ENCODE data around the gene ALCAM.

The ALCAM gene

GRCh38 chr3:105539897-105540296 is 173.2 kb downstream of the ALCAM start:
- Histone ChIP-seq H2BK120ac (ENCODE audit: insufficient read depth, low read length, poor library complexity) (no peak overlapping the region), H2BK12ac (ENCODE audit: low read length) (no peak overlapping the region), H3K9ac (ENCODE audit: low read length) (no peak overlapping the region), H4K91ac (ENCODE audit: low read depth, low read length) (no peak overlapping the region), H3K27me3 (ENCODE audit: insufficient read depth, low read length) (no peaks in the 10 kb centered on the region), H3K4me1 (ENCODE audit: control insufficient read depth in 1 of 2, insufficient read depth in 2 of 2, low read length in 2 of 2) (no peaks in the 10 kb centered on the region), H3K14ac (ENCODE audit: low read length) (no peak overlapping the region), H3K4me3 (ENCODE audit: low read depth, low read length) (no peak overlapping the region), H3K36me3 (ENCODE audit: control insufficient read depth in 1 of 2, insufficient read depth in 2 of 2, low read length in 2 of 2) (no peaks in the 10 kb centered on the region), H3K4me2 (ENCODE audit: low read length) (no peak overlapping the region), H3K79me2 (ENCODE audit: control insufficient read depth, insufficient read depth, low read length, poor library complexity) (no peaks in the 10 kb centered on the region), H2BK5ac (ENCODE audit: low read depth, low read length, poor library complexity) (no peak overlapping the region), H4K12ac (ENCODE audit: low read depth, low read length) (no peak overlapping the region), H2AFZ (ENCODE audit: insufficient read depth, low read length, poor library complexity) (no peak overlapping the region), H4K8ac (ENCODE audit: low read depth, low read length) (no peak overlapping the region), H3K9me3 (ENCODE audit: insufficient read depth, low read depth, low read length) (no peaks in the 10 kb centered on the region), H3K23ac (ENCODE audit: low read length) (no peak overlapping the region), H2AK5ac (ENCODE audit: low read length) (no peak overlapping the region), H3K79me1 (ENCODE audit: low read length) (no peaks in the 10 kb centered on the region), H3K18ac (ENCODE audit: low read length) (no peak overlapping the region), H3K27ac (ENCODE audit: low read depth, low read length) (no peak overlapping the region), H3K4ac (ENCODE audit: low read depth, low read length) (no peak overlapping the region)
- peak; percentile 67 to 89 for DNase-seq
- no CpG with 5 or more reads among the region's 3 CpGs for WGBS (ENCODE audit: extremely low coverage, insufficient coverage, insufficient read length)

DNA sequence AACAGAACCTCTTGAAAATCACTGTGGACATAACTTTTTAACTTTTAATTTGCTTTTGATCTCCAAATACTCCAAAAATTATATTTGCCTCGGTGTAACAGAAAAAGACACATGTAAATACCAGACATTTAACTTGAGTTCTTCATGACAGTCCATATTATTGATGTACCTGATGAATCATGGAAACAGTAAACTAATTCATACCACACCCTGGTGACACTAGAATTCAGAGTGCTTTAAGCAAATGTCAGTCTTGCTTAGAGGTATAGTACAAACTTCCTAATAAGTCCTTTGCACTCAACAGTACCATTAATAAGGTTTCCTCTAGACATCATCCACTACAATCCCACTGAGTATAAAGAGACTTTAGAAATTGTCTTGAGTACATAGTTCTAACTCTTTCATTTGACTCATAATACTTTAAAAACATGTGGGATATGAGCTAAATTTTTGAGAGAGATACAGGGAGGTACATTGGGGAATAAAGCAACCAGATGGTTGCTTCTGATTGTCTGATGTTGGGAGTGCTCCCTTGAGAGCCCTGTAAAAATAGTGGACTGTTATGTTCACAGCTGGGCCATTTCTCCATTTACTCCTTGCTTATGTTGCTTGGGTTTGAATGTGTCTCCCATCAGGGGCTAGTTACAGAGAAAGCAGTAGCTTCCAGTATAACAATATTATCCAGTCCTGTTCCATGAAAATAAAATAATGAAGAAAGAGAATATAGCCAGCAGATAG is 175.7 kb downstream of the ALCAM start:
- H2BK5ac ChIP-seq (ENCODE audit: low read depth, low read length, poor library complexity) = no peak overlapping the region
- no peak overlapping the region for H3K4me2 ChIP-seq (ENCODE audit: low read length)
- no peak overlapping the region for H3K14ac ChIP-seq (ENCODE audit: low read length)
- H3K4me3 ChIP-seq (ENCODE audit: low read depth, low read length) = no peak overlapping the region
- H3K27me3 ChIP-seq (ENCODE audit: insufficient read depth, low read length) = no peaks in the 10 kb centered on the region
- no peak overlapping the region for H2AK5ac ChIP-seq (ENCODE audit: low read length)
- H2BK12ac ChIP-seq (ENCODE audit: low read length) = no peak overlapping the region
- H4K12ac ChIP-seq (ENCODE audit: low read depth, low read length) = no peak overlapping the region
- no peak overlapping the region for H3K27ac ChIP-seq (ENCODE audit: low read depth, low read length)
- H4K91ac ChIP-seq (ENCODE audit: low read depth, low read length) = no peak overlapping the region
- H2AFZ ChIP-seq (ENCODE audit: insufficient read depth, low read length, poor library complexity) = no peak overlapping the region
- no peak overlapping the region for H3K4ac ChIP-seq (ENCODE audit: low read depth, low read length)
- H3K18ac ChIP-seq (ENCODE audit: low read length) = no peak overlapping the region
- no peaks in the 10 kb centered on the region for H3K36me3 ChIP-seq (ENCODE audit: control insufficient read depth in 1 of 2, insufficient read depth in 2 of 2, low read length in 2 of 2)
- H3K79me1 ChIP-seq (ENCODE audit: low read length) = no peaks in the 10 kb centered on the region
- WGBS (ENCODE audit: extremely low coverage, insufficient coverage, insufficient read length) = no CpG with 5 or more reads among the region's 1 CpG
- no peak overlapping the region for H3K9ac ChIP-seq (ENCODE audit: low read length)
- no peak overlapping the region for H3K23ac ChIP-seq (ENCODE audit: low read length)
- H3K4me1 ChIP-seq (ENCODE audit: control insufficient read depth in 1 of 2, insufficient read depth in 2 of 2, low read length in 2 of 2) = no peaks in the 10 kb centered on the region
- DNase-seq = no peak
- H3K79me2 ChIP-seq (ENCODE audit: control insufficient read depth, insufficient read depth, low read length, poor library complexity) = no peaks in the 10 kb centered on the region
- no peak overlapping the region for H2BK120ac ChIP-seq (ENCODE audit: insufficient read depth, low read length, poor library complexity)
- no peaks in the 10 kb centered on the region for H3K9me3 ChIP-seq (ENCODE audit: insufficient read depth, low read depth, low read length)
- no peak overlapping the region for H4K8ac ChIP-seq (ENCODE audit: low read depth, low read length)

DNA sequence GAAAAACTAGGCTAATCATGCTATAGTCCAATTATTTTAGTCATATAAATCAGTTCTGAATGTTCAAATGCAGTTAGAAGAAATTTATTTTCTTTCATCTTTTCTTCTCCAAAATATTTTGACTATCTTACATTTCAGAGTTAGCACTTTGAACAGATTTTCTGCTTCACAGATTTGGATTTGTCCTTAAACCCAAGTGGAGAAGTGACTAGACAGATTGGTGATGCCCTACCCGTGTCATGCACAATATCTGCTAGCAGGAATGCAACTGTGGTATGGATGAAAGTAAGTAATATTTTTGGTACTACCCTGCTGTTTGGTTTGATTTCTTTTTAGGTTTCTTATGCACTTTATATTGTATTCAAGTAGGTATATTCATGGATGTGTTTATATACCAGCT is 178.3 kb downstream of the ALCAM start:
- H3K18ac ChIP-seq (ENCODE audit: low read length) = no peak overlapping the region
- no peak for DNase-seq
- no peaks in the 10 kb centered on the region for H3K27me3 ChIP-seq (ENCODE audit: insufficient read depth, low read length)
- no peak overlapping the region for H2BK120ac ChIP-seq (ENCODE audit: insufficient read depth, low read length, poor library complexity)
- no CpG with 5 or more reads among the region's 1 CpG for WGBS (ENCODE audit: extremely low coverage, insufficient coverage, insufficient read length)
- no peak overlapping the region for H3K14ac ChIP-seq (ENCODE audit: low read length)
- H3K27ac ChIP-seq (ENCODE audit: low read depth, low read length) = no peak overlapping the region
- no peak overlapping the region for H2BK12ac ChIP-seq (ENCODE audit: low read length)
- no peak overlapping the region for H2BK5ac ChIP-seq (ENCODE audit: low read depth, low read length, poor library complexity)
- no peak overlapping the region for H3K9ac ChIP-seq (ENCODE audit: low read length)
- H3K23ac ChIP-seq (ENCODE audit: low read length) = no peak overlapping the region
- no peaks in the 10 kb centered on the region for H3K79me2 ChIP-seq (ENCODE audit: control insufficient read depth, insufficient read depth, low read length, poor library complexity)
- no peak overlapping the region for H3K4me2 ChIP-seq (ENCODE audit: low read length)
- no peaks in the 10 kb centered on the region for H3K4me1 ChIP-seq (ENCODE audit: control insufficient read depth in 1 of 2, insufficient read depth in 2 of 2, low read length in 2 of 2)
- H3K79me1 ChIP-seq (ENCODE audit: low read length) = no peaks in the 10 kb centered on the region
- H4K91ac ChIP-seq (ENCODE audit: low read depth, low read length) = no peak overlapping the region
- no peak overlapping the region for H2AFZ ChIP-seq (ENCODE audit: insufficient read depth, low read length, poor library complexity)
- no peak overlapping the region for H4K12ac ChIP-seq (ENCODE audit: low read depth, low read length)
- no peak overlapping the region for H3K4ac ChIP-seq (ENCODE audit: low read depth, low read length)
- no peaks in the 10 kb centered on the region for H3K36me3 ChIP-seq (ENCODE audit: control insufficient read depth in 1 of 2, insufficient read depth in 2 of 2, low read length in 2 of 2)
- no peak overlapping the region for H3K4me3 ChIP-seq (ENCODE audit: low read depth, low read length)
- H3K9me3 ChIP-seq (ENCODE audit: insufficient read depth, low read depth, low read length) = no peaks in the 10 kb centered on the region
- H4K8ac ChIP-seq (ENCODE audit: low read depth, low read length) = no peak overlapping the region
- H2AK5ac ChIP-seq (ENCODE audit: low read length) = no peak overlapping the region

- Histone ChIP-seq H3K36me3 (ENCODE audit: control insufficient read depth in 1 of 2, insufficient read depth in 2 of 2, low read length in 2 of 2) (peaks cover 0 to 2% of the 10 kb centered on the region in 2 experiments), H3K4ac (ENCODE audit: low read depth, low read length) (no peak overlapping the region), H2BK120ac (ENCODE audit: insufficient read depth, low read length, poor library complexity) (no peak overlapping the region), H3K4me3 (ENCODE audit: low read depth, low read length) (no peak overlapping the region), H2BK5ac (ENCODE audit: low read depth, low read length, poor library complexity) (no peak overlapping the region), H3K18ac (ENCODE audit: low read length) (no peak overlapping the region), H3K27ac (ENCODE audit: low read depth, low read length) (no peak overlapping the region), H2BK12ac (ENCODE audit: low read length) (no peak overlapping the region), H3K27me3 (ENCODE audit: insufficient read depth, low read length) (no peaks in the 10 kb centered on the region), H4K12ac (ENCODE audit: low read depth, low read length) (no peak overlapping the region), H3K9ac (ENCODE audit: low read length) (no peak overlapping the region), H3K9me3 (ENCODE audit: insufficient read depth, low read depth, low read length) (no peaks in the 10 kb centered on the region), H3K4me2 (ENCODE audit: low read length) (no peak overlapping the region), H4K8ac (ENCODE audit: low read depth, low read length) (no peak overlapping the region), H3K79me1 (ENCODE audit: low read length) (no peaks in the 10 kb centered on the region), H3K14ac (ENCODE audit: low read length) (no peak overlapping the region), H3K79me2 (ENCODE audit: control insufficient read depth, insufficient read depth, low read length, poor library complexity) (no peaks in the 10 kb centered on the region), H3K4me1 (ENCODE audit: control insufficient read depth in 1 of 2, insufficient read depth in 2 of 2, low read length in 2 of 2) (no peaks in the 10 kb centered on the region), H4K91ac (ENCODE audit: low read depth, low read length) (no peak overlapping the region), H2AK5ac (ENCODE audit: low read length) (no peak overlapping the region), H3K23ac (ENCODE audit: low read length) (no peak overlapping the region), H2AFZ (ENCODE audit: insufficient read depth, low read length, poor library complexity) (no peak overlapping the region)
- DNase-seq = no peak
- no CpG with 5 or more reads among the region's 3 CpGs for WGBS (ENCODE audit: extremely low coverage, insufficient coverage, insufficient read length)
These were observed 187.1 kb downstream of the ALCAM start for GRCh38 chr3:105553851-105554250.

Measured in trophoblast cell (in vitro differentiated cells and primary cell).